Embryonic facial prominence (tissue), 1 donor: ENCODE results near the gene ZDHHC16.
A peak's percentile ranks its signal among the peaks of the same experiment; 100 is the strongest.

ENCODE experiments used
- DNase-seq: peaks from one replicate; pipeline ENCODE4 v3.0.0-alpha.2; 2016; ENCODE audit errors: extremely low spot score

Gene ZDHHC16

DNA sequence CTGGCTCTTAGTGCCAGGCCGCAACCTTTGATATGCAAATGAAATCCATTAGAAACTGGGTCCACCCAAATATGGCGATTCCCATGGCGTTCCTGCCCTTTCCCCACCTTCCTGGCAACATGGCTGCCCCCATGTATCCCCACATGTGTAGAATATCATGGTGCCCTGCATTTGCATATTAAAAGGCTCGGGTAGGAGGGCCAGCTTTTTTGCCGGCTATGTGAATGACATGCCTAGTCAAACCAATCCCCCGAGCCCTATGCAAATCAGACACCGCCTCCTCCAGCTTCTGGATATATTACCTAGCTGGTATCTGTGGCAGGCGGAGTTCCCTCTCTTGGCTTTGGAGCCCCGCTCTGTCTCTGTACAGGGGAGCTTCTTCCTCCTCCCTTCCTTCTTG is 34.0 kb downstream of the ZDHHC16 start:
- no peak for DNase-seq

DNA sequence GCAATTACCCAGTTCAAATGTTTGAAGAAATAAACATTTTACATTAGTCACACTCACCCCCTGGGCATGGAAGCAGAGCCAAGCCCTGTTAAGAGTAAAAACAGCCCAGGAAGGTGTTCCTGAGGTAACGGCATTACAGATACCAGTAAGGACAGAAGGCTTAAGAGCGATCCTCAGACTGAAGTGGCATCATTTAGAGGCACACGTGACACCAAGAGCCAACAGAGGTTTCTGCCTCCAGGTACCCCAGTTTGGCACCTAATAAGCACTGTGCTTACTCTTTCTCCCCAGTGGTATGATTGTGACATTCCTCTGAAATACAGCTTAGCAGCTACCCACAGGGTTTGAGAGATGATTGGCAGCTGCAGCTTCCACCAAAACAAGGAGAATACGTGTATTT is 35.1 kb downstream of the ZDHHC16 start:
- DNase-seq: no peak

DNA sequence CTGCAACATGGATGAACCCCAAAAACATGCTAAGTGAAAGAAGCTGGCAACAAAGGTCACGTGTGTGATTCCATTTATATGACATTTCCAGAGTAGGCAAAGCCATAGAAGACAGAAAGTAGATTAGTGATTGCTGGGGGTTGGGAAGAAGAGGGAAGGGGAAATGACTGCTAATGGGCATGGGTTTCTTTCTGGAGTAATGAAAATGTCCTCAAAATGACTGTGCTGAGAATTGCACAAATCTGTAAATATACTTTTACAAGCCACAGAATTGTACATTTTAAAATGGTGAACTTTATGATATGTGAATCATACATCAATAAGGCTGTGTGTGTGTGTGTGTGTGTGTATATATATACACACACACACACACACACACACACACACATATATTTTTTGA is 36.4 kb downstream of the ZDHHC16 start:
- DNase-seq: no peak

DNA sequence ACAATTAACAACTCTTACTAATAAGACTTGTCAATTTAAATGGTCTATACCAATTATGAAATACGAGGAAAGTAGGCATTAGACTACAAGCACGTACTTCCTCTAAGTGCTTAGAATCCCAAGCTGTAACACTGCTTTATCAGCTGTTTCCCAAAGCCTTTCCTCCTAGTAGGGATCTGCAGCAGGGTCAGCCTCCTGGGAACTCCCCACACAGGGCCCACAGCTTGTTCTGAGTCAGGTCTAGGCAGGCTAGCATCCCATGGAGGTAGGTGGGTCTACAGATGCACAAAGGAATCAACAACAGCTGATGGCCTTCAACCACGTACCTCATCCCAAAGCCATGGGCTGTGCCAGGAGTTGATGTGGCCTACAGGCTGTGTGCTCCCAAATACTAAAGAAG is 37.5 kb downstream of the ZDHHC16 start:
- no peak for DNase-seq

DNA sequence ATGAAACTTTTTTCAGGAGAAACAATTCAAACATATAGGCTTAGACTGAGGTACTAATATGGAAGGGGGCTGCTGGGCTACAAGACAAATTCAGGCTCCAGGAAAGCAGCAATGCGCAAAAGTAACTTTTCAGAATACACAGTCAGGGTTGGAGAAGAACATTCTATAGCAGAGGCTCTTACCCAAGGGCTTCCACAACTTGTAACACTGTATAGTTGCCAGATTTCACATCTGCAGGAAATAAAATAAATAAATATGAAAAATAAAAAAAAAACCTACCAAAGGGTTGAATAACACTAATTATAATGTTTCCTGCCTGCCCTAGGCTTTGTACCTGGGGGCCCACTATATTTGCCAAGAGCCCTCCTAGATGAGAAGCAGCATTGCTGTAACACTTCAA is 37.9 kb downstream of the ZDHHC16 start:
- DNase-seq: no peak

DNA sequence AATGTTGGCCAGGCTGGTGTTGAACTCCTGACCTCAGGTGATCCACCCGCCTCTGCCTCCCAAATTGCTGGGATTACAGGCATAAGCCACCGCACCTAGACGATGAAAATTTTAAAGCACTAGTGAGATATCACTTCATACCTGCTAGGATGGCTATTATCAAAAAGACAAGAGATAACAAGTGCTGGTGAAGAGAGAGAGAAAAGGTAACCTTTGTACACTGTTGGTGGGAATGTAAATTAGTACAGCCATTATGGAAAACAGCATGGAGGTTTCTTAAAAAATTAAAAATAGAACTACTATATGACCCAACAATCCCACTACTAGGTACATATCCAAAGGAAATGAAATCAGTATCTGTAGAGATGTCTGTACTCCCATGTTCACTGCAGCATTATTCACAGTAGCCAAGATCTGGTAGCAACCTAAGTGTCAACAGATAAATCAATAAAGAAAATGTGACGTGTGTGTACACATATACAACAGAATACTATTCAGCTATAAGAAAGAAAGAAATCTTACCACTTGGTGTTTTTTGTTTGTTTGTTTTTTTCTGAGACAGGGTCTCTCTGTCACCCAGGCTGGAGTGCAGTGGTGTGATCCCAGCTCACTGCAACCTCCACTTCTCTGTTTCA is 39.8 kb downstream of the ZDHHC16 start:
- DNase-seq: no peak

DNA sequence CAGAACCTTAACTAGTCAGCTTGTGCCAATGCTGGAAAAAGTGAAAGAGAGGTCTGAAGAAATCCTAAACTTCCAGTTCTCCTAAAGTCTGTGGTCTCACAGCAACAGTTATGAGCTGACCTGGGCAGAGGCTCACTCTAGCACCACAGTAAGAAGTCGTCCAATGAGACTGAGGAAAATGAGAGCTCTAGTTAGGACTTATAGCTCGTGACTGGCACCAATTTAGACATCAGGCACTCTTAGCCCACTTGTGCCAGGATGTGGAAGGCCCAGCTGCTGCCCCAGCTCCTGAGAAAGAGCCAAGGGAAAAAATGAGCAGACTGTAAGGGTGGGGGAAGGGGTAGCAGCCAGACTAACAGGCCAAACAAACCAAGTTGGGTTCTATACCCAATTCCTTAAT is 44.6 kb downstream of the ZDHHC16 start:
- DNase-seq: no peak

DNA sequence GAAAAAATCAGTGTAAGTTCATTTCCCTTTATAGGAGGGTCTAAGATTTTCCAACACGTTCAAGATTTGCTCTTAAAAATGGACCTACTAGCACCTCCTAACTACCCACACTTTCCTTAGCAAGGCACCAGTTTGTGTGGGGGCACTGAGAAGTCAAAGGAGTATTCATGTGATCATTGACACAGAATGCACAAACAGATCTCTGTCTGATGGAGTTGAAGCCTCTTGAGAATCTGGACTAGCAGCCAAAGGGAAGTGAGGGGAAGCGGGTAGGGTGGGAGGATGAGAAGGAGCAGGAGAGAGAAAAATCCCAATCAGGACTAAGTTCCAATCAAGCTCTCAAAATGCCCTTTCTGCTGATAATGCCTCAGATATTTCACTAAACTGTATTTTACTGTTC is 48.2 kb downstream of the ZDHHC16 start:
- DNase-seq: no peak

DNA sequence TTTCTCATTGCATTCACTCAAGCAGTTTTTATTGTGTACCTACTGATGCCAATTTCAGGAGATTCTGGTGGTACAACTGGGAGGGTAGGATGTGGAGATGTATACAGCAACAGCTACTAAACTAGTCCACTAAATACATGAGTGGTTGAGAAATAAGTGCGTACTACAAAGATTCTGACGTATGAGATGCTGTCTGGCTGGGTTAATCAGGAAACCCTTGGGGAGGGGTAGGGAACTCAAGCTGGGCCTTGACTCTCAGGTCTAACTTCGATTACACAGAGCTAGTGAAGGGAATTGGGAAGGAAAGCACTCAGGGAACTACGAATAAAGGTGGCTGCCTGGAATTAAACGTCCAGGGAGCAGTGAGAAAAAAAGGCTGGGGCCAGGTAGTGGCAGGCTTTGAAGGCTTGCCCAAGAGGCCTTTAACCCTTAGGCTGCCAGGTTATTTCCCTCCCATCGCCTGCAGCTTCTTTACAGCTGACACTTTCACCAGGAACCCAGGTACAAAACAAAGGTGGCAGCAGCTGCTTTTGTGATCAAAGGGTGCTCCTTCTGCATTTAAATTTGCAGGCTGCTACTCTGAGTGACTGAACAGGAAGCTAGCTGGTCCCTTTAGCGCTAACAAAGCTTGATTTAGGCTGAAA is 49.0 kb downstream of the ZDHHC16 start:
- no peak for DNase-seq

DNA sequence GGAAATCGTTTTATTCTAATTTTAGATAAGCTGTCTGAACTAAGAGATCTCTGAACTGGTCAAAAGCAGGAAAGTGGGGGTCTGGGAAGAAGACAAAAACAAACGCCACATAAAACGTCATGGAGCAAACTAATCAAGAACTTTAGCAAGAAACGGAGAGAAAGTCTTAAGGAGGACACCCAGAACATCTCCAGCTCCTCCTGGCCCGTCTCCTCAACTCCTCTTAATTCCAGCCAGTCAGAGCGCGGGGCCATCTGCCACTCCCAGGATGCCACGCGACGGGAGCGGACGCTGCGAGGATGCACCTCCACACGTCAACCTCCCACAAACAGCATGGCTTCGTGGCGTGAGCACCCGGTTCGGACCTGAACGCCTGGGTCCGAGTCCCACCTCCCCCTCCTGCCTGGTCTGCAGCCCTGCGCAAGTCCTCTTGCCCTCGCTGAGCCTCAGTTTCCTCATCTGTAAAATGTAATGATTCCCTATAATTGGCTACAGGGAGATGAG is 51.6 kb downstream of the ZDHHC16 start:
- no peak for DNase-seq

DNA sequence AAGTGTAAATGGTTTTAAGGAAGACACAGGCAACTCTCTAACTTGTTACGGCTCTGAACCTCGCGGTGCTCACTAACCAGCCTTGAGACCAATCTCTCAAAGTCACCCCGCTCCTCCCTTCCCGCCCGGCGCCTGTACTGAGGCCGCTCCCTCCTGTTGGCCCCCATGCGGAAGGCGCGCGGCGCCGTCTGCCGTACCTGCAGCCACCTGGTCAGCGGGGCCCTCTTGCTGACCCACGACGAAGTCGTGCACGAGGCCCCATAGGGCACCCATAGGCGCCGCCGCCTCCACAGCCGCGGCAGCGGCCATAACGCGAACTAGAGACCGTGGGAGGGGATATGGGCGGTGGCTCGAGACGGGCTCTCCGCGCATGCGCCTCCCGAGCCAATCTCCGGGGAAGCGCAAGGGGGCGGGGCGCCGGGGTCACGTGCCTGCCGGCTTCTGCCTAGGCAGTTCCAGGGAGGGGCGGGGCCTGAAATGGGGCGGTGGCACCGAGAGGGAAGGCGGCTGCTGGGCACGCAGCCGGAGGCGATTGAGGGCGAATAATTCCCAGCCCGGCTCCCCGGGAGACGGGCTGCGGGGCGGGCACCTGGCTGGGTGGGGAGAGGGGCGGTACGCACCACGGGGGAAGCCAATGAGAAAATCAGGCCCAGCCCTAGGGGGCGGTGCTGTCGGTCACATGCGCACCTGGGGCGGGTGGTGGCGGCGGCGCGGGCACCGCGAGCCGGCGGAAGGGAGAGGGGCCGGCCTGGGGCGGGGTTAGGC is 52.3 kb downstream of the ZDHHC16 start, which contains the start of gene MMS19:
Gene MMS19 (minus strand): TSS at position 347 of the 765 bp plus-strand sequence. CDS start 38 bp downstream, at position 309.
- DNase-seq: peak; percentile 94

DNA sequence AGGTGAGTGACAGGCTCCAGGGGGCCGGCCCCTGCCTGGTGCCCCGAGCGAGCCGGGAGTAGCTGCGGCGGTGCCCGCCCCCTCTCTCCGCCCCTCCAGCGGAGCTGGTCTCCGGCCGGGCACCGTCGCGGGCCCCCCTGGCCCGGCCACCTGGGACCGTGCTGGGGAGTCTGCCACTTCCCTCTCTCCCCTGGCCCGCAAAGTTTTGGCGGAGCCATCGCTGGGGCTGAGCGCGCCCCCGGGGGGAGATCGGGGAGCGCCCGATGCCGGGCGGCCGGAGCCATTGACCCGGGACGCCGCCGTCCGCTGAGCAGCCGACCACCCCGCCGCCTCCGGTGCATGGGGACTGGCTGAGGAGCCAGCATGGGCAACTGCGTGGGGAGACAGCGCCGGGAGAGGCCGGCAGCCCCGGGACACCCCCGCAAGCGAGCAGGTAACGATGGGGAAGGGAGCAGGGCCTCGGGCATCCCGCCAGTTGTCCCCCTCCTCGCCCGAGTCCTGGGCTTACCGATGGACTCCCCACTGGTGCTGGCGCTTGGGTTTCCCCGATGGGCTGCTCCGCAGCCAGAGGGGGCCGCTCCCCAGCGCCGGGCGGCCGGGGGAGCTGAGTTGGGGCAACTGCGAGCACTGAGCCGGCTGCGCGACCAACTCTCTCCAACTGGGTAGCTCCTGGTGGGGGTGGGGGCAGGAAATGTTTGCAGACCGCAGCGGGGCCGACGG is 53.0 kb downstream of the ZDHHC16 start, which contains the start of gene UBTD1:
Gene UBTD1 (plus strand): TSS at position 84 of the 720 bp plus-strand sequence. CDS start 280 bp downstream, at position 364.
- no peak for DNase-seq

DNA sequence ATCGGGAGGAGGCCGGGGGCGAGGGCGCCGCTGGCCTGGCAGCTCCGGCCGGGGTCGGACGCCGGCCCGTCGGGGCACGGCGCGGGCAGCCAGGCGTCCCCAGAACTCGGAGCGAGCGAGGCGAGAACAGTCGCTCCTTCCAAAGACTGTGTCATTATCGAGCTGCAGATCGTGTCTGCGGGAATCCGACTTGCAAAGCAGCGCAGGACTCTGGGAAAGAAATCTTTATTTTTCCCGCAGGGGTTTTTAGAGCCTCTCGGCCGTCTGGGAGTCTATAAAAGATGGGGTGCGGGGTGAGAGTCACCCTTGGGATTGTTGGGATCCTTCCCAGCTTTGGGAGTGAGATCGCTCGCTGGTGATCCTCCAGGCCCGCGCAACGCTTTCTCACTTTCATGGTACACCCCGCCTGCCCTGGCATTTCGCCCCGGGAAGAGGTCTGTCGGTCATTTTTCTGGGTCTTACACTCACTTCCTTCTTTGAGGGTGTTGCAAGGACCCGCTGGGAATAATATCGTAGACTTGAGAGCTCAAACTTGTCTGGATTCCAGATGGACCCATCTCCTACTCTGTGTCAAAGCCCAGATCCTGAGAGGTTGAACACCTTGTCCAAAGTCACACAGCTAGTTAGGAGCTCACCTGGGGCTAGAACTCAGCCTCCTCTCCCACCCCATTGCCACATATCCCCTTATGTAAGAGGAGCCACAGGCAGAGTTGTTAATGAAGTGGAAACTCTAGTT is 53.8 kb downstream of the ZDHHC16 start:
- DNase-seq: no peak

DNA sequence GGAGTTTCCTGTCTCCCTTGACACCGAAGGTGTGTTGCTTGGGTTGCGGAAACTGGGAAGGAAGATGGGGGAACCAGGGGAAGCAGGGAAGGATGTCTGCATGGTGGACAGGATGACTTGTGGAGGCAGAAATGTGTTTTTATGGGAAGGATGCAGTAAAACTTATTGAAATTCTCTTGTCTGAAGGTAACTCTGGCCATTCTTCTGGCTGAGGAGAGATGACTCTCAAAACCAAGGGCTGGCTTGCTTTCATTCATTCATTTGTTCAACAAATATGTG is 54.3 kb downstream of the ZDHHC16 start:
- DNase-seq: no peak

DNA sequence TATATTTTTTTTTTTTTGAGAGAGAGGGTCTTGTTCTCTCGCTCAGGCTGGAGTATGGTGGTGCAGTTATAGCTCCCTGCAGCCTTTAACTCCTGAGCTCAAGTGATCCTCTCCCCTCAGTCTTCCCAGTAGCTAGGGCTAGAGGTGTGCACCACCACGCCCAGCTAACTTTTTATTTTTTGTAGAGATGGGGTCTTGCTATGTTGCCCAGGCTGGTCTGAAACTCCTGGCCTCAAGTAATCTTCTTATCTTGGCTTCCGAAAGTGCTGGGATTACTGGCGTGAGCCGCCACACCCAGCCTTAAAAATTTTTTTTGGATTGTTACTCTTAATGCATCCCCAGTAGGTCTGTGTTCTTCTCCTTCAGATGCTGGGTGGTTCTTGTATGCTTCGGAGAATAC is 56.9 kb downstream of the ZDHHC16 start:
- no peak for DNase-seq

DNA sequence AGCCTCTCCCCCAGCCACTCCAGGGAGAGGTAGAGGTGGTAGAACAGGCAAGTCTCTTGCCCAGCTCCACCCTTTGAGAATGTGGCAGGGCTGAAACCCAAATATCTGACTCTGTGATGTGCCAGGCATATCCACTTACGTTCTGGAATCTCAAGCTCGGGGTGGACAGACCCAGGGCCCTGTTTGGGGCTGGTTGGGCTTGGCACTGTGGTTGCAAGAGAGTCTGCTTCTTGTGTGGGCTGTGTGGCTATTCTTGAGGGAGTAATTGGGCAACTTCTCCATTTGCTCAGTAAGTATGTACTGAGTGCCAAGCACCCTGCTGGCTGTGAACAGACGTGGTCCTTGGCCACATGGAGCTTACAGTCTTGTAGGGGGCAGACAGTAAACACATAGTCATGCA is 57.4 kb downstream of the ZDHHC16 start:
- no peak for DNase-seq

DNA sequence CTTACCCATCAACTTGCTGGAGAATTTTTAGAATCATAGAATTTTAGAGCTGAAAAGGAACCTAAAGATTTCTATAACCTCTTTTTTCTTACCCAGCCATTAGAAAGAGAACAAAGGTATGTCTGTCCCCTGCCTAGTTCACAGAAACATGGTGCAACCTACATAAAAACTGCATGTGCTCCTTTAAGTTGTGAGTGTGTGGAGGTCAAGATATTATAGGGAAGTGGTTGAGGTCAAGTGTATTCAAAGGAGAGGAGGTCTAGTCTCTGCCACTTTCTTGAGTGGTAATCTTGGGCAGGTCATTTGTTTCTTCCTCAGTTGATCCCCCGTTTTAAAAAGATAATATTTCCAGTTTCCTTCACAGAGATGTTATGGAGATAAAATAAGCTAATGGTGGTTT is 59.2 kb downstream of the ZDHHC16 start:
- no peak for DNase-seq

DNA sequence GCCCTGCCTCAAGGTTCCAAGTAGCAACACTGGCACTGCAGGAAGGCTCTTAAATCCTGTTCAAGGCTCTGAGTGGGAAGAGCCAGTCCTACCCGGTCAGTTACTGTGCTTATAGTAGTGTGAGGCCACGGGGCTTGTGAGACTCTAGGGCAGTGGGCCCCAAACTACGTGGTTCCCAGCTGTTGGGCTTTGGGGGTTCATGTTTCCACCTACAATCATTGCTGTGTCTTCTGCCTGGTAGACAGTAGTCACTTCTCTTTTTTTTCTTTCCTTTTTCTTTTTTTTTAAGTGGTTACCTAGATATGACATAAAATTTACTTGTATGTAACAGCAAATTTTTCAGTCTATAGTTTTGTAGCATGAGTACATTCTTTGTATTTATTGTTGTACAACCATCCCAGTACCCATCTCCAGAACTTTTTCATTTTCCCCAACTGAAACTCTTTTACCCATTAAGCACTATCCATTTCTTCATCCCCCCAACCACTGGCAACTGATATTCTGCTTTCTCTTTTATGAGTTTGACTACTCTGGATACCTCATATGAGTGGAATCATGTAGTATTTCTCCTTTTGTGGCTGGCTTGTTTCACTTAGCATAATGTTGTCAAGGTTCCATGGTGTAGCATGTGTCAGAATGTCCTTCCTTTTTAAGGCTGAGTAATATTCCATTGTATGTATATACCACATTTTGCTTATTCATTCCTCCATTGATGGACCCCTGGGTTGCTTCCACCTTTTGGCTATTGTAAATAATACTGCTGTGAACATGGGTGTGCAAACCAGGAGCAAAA is 60.4 kb downstream of the ZDHHC16 start:
- DNase-seq: no peak
